ENCODE measurements around the gene FNDC3A.
"Not testable (repeated sequence)": the region's sequence is repeated elsewhere in the genome, so short reads cannot be mapped to it uniquely, and the experiment has no call there.

FNDC3A gene

GRCh38 chr13:49148405-49148804 is 172.7 kb downstream of the FNDC3A start:
- no peak for DNase-seq

GRCh38 chr13:49157955-49158584 is 182.4 kb downstream of the FNDC3A start:
- not testable (repeated sequence) for DNase-seq

GRCh38 chr13:49163162-49163561 is 187.4 kb downstream of the FNDC3A start:
- DNase-seq, result not testable (repeated sequence)

DNA sequence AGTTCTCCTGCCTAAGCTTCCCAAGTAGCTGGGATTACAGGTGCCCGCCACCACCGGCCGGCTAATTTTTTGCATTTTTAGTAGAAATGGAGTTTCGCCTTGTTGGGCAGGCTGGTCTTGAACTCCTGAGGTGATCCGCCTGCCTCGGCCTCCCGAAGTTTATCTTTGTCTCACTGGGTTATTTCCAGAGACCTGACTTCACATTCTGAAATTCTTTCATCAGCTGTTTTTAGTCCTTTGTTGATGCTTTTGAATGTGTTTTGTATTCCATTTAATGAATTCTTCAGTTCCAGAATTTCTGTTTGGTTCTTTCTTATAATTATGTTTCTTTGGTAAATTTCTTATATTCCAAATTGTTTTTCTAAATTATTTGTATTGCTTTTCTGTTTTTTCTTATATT is 189.0 kb downstream of the FNDC3A start:
- no peak for DNase-seq

GRCh38 chr13:49165798-49166752 is 190.4 kb downstream of the FNDC3A start:
- DNase-seq, result no peak

DNA sequence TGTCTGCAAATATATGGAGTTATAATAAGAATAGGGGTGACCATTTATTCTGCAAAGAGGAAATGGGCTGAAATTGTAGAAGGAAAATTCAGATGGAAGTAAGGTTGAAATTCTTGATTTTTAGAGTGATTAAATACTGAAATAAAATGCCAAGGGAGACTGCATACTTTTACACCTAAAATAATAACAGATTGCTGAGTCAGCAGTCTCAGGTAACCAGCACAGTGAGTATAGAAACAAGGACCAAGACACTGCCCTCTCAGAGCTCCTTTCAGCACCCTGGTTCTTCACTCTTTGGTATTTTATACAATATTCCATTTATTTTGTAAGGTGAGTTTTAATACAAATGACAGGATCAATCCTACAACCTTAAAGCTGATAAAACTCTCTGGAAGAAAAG is 195.6 kb downstream of the FNDC3A start:
- DNase-seq, result no peak

DNA sequence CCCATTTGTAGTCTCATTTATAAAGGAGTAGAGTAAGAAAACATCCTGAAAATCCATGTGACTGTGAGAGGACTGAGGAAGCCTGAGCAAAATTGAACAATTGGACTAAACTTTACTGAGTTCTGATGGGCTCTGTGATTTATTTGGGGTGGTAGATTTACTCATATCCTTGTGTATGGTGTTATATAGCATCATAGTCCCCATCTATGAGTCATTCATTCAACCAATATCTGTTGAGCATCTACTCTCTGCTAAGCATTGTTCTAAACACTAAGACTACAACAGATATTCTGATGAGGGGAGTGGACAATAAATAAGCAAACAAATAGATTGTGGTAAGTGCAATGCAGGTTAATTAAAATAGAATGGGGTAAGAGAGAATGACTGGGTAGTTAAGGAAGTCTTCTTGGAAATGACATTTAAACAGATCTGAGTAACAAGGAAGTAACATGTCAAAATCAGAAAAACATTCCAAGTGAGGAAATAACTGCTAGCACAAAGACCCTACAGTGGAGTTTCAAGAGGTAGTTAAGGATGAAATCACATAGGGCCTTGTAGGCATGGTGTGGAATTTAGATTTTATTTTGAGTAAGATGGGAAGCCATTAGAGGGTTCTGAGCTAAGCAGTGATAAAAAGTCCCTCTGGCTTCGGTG is 208.1 kb downstream of the FNDC3A start:
- no peak for DNase-seq

DNA sequence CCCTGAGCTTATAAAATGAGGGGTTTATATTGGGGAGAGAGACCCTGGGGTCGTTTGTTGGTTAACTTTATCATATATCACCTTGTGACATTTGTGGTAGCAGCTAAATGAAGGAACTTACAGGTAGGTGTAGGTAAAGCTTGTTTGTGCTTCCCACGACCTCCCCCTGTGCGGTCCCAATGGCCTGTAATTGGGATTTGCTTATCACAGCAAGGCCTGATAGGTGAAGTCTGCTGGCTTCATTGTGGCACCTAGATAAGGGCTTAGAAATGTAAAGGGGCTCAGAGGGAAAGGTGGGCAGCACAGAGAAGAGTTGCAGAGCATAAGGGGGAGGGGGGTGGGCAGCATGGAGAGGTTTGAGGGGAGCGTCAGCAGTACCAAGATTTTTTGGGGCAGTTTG is 208.9 kb downstream of the FNDC3A start:
- no peak for DNase-seq

GRCh38 chr13:49185264-49185663 is 209.6 kb downstream of the FNDC3A start:
- DNase-seq, result no peak

- no peak for DNase-seq
These were observed 215.2 kb downstream of the FNDC3A start for GRCh38 chr13:49190901-49191300.

- no peak for DNase-seq
These were observed 230.9 kb downstream of the FNDC3A start for GRCh38 chr13:49206641-49207040.

- DNase-seq, result no peak
These were observed 232.9 kb downstream of the FNDC3A start for GRCh38 chr13:49208619-49209018.

DNA sequence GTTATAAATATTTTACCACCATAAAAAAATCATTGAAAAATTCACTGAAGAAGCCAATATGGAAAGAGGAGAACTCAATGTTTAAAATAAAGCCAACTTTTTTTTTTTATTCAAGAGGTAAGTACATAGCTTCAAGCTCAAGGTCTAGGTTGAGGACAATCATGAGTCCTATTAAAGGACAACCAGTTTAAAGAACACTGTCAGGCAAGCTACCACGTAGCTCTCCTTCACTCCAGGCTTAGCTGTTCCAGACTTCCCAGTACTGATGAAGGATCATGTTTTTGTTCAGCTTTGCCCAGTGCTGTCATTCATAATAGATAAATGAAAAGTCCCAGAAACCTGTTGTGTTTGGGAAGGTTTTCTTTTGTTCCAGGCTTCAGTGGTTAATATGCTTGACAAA is 234.4 kb downstream of the FNDC3A start:
- no peak for DNase-seq

DNA sequence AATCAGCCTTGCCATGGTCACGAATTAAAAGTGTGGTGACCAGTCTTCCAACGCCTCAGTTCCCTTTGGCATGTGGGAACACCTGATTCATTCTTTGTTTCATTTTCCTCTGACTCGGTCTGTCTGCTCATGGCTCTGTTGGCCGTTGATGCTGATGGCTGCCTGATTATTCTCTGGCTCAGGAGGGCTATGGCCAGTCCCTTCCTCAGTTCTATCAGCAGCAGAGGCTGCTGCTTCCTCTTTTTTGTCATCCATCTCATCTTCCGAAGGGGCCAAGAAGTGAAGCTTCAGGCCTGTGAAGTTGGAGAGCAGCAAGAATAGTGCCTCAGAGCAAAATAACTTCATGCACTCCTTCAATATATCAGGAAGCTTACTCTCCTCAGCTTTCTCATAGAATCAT is 235.0 kb downstream of the FNDC3A start:
- no peak for DNase-seq

DNA sequence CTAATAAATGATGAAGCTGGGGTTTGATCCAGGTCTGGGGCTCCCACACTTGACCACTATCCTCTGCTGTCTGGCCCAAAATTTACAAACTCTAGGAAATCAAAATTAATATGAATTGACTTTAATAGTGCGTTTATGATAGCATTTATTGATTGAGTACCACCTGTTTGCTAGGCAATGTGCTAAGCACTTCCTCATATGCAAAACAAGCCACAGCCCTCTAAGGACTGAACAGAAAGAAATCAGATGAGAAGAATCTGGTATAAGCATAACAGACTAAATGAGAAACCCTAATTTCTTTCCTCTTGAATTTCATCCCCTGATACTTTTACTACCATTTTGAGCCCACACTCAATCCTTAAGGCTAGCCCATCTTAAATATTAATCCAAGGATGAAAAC is 237.8 kb downstream of the FNDC3A start:
- no peak for DNase-seq

DNA sequence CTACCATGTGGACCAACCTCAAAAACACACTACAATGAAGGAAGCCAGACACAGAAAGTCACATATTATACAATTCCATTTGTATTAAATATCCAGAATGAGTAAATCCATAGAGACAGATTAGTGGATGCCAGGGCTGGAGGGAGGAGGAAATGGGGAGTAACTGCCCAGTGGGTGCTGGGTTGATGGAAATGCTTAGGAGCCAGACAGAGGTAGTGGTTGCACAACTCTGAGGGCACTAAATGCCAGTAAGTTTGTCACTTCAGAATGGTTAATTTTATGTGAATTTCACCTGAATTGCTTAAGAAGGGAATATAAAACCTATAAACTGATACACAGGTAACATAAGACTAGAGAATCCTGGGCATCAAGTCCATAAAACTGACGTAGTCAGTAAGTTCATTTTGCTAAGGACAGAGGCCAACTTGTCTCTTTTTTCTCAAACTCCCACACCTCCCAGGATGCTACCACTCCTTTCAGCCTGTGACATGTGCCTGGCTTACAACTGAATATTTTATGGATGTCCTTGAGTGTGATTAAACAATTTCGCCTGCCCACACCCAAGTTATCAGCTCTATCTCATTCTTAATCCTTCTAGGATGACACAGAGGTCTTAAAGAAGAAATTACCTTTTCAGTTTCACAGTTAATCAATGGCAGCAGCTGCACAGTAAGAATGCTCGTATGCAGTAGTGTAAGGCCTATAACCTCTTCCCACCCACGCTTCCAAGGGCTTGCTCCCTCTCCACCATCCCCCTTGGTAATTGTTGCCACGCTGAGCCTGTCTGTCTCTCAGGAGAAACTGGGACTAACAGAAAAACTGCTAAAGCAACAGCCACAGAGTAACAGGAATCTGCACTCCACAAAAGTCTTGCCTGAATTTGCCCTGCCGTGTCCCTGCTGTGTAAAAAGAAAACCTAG is 238.5 kb downstream of the FNDC3A start:
- no peak for DNase-seq

DNA sequence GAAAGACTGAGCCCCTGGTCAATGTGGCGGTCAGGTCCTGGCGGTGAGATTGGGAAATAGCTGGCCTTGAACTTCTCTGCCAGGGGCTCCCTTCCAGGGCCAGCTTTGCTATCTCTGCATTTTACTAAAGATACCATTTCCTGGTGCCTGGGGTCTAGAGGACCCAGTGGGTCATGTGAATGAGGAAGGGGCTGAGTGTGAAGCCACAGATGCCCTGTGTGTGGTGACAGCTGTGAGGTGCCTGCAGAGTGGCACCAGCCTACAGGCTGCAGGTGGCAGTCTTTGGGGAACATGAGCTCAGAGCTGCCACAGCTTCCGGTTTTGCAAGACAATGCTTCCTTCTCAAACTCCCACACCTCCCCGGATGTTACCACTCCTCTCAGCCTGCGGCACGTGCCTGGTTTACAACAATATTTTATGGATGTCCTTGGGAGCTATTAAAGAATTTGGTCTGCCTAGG is 239.2 kb downstream of the FNDC3A start:
- DNase-seq, result no peak

DNA sequence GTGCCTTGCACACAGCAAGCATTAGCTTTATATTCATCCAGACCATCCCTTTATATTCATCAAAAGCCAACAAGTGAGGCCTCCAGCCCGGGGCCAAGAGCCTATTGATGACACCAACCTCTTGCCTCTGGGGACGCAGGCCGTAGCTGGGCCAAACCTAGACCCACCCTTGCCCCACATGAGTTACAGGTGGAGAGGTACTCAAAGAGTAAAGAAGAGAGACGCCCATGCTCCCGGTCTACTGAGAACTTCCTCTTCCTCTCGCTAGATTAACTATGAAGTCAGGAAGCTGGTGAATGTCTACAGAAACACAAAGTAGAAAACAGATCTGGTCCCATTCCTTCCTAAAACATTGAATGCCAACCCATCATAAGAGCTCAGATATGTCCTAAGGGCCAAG is 240.6 kb downstream of the FNDC3A start:
- no peak for DNase-seq

GRCh38 chr13:49217962-49218492 is 242.3 kb downstream of the FNDC3A start:
- DNase-seq, result no peak

DNA sequence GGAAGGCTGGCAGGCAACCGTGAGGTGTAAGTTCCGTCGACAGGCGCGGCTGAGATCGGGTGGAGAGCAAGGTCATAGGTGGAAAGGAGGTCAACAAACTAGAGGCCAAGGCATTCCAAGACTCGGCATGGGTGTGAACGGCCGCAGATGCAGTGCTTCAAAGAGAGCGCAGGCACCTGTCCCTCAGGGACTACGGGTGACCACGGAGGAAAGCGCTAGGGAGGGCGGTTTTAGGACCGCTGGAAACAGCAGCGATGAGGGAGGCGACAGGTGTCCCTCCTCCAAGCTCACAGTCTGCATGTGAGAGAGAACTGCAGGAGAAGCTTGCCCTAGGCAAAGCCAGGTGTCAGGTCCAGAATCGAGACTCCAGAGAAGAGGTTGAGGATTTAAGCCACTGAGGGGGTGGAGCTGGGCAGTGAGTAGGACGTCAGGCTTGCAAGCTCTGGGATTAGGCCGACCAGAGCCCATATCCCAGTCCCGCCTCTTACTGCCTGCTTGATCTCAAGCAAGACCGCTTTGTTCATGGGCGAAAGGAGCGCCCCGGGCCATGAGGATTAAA is 242.9 kb downstream of the FNDC3A start:
- no peak for DNase-seq

DNA sequence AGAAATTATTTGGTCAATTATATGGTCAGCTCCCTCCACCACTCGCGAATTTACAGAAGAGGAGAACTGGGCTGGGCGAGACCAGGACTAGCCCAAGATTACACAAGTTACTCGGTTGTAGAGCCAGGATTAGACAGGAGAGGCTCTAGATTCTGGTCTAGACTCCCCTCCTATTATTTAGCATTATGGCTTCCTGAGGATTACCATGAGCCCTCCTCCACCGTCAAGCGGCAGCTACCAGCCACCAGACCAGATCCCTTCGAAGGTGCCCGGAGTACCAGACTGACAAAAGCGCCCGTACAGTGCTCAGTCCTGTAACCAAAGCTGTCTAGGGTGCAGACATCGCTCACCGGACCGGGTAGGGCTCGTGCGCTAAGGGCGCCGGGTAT is 243.9 kb downstream of the FNDC3A start:
- DNase-seq, result no peak
